ENCODE results near the gene PFAS. TPM values are rescaled to one million over a fixed set of nuclear protein-coding genes. Genes with fewer than 3 reads are reported as not detected.

Gene PFAS
- total and polyA plus RNA-seq, 10 of the 15 experiments (the other 5 are each of a cell fraction or from before 2014, with no cell fraction given), result 13.9 to 122 (median 47.2) TPM

DNA sequence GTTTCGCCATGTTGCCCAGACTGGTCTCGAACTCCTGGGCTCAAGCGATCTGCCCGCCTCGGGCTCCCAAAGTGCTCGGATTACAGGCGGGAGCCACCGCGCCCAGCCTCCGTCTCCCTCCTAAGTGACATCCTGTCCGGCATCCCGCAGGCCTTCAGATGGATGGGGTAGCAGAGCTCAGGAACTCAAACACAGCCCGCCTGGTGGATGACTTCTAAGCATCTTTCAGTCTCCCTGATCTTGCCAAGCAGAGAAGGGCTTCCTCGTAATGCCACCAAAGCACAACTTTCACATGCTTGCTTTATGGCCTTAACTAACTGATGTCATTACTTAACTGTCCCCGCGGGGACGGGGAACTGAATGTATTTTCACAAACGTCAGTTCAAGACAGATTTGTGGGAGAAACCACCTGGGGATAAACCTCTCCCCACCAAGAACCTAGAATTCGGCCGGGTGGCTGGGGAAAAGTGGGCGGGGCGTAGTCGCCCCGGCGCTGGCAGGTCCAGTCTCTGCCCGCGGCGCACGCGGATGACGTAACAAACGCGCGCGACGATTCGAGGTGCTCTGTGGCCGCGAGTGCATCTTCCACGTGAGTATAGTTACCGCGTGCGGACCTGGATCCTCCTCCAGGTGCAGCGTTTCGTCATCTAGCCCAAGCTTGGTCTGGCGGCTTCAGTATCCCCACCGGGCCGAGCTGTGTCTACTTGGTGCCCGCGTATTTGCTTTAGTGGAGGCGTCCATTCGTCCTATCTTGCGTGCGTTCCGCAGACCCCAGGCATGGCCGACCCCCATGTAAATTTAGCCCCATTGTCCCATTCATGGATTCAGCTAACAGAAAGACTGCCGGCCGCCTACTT is at the start of gene PFAS (continued):
- TF ChIP-seq, protein P1, sequence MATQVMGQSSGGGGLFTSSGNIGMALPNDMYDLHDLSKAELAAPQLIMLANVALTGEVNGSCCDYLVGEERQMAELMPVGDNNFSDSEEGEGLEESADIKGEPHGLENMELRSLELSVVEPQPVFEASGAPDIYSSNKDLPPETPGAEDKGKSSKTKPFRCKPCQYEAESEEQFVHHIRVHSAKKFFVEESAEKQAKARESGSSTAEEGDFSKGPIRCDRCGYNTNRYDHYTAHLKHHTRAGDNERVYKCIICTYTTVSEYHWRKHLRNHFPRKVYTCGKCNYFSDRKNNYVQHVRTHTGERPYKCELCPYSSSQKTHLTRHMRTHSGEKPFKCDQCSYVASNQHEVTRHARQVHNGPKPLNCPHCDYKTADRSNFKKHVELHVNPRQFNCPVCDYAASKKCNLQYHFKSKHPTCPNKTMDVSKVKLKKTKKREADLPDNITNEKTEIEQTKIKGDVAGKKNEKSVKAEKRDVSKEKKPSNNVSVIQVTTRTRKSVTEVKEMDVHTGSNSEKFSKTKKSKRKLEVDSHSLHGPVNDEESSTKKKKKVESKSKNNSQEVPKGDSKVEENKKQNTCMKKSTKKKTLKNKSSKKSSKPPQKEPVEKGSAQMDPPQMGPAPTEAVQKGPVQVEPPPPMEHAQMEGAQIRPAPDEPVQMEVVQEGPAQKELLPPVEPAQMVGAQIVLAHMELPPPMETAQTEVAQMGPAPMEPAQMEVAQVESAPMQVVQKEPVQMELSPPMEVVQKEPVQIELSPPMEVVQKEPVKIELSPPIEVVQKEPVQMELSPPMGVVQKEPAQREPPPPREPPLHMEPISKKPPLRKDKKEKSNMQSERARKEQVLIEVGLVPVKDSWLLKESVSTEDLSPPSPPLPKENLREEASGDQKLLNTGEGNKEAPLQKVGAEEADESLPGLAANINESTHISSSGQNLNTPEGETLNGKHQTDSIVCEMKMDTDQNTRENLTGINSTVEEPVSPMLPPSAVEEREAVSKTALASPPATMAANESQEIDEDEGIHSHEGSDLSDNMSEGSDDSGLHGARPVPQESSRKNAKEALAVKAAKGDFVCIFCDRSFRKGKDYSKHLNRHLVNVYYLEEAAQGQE (IDR thresholded peaks at IDR 0.05; ENCODE audit: low read depth, low read length), result no peak
- peak; percentile 65; the same call in 1 of the 2 replicates for TF ChIP-seq CHD2 (IDR thresholded peaks at IDR 0.05; ENCODE audit: borderline replicate concordance, low read depth, low read length)
- TF ChIP-seq ZNF207 (IDR thresholded peaks at IDR 0.05; ENCODE audit: borderline replicate concordance), result no peak
- TF ChIP-seq ETV6 (conservative IDR thresholded peaks at IDR 0.05 in 1 of 2, IDR thresholded peaks at IDR 0.05 in 1 of 2; ENCODE audit: borderline replicate concordance in 1 of 2, low read depth in 1 of 2), result no peak
- peak; percentile 54; the same call in 1 of the 3 replicates for TF ChIP-seq POU2F2 (IDR thresholded peaks at IDR 0.05; ENCODE audit: borderline replicate concordance, low read depth, low read length)
- TF ChIP-seq MTA3 (IDR thresholded peaks at IDR 0.05; ENCODE audit: borderline replicate concordance, low read length), result no peak
- TF ChIP-seq, protein P2, sequence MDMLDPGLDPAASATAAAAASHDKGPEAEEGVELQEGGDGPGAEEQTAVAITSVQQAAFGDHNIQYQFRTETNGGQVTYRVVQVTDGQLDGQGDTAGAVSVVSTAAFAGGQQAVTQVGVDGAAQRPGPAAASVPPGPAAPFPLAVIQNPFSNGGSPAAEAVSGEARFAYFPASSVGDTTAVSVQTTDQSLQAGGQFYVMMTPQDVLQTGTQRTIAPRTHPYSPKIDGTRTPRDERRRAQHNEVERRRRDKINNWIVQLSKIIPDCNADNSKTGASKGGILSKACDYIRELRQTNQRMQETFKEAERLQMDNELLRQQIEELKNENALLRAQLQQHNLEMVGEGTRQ (IDR thresholded peaks at IDR 0.05; ENCODE audit: borderline replicate concordance, low read depth, low read length), result no peak; the same call in 1 of the 2 replicates
- TF ChIP-seq NFYA (IDR thresholded peaks at IDR 0.05; ENCODE audit: borderline replicate concordance, low read depth, low read length), result no peak
- peak; percentile 21; the same call in 1 of the 2 replicates for TF ChIP-seq SMARCA5 (IDR thresholded peaks at IDR 0.05)
- no peak; the same call in 1 of the 2 replicates for TF ChIP-seq ASH2L (IDR thresholded peaks at IDR 0.05; ENCODE audit: borderline replicate concordance, low read depth)
- TF ChIP-seq, protein P3, sequence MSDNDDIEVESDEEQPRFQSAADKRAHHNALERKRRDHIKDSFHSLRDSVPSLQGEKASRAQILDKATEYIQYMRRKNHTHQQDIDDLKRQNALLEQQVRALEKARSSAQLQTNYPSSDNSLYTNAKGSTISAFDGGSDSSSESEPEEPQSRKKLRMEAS (IDR thresholded peaks at IDR 0.05; ENCODE audit: low read depth, low read length), result peak; percentile 99
- TF ChIP-seq FOS (IDR thresholded peaks at IDR 0.05; ENCODE audit: borderline replicate concordance, extremely low read depth, insufficient read length), result no peak
- TF ChIP-seq RBBP5 (conservative IDR thresholded peaks at IDR 0.05), result no peak
- peak; percentile 75; the same call in 1 of the 2 replicates for TF ChIP-seq PAX5 (IDR thresholded peaks at IDR 0.05; ENCODE audit: borderline replicate concordance, low read depth, low read length)
- TF ChIP-seq CREB1 (IDR thresholded peaks at IDR 0.05; ENCODE audit: low read depth), result peak; percentile 99
- TF ChIP-seq SMC3 (IDR thresholded peaks at IDR 0.05; ENCODE audit: borderline replicate concordance, low read length), result no peak
- TF ChIP-seq, protein P4, sequence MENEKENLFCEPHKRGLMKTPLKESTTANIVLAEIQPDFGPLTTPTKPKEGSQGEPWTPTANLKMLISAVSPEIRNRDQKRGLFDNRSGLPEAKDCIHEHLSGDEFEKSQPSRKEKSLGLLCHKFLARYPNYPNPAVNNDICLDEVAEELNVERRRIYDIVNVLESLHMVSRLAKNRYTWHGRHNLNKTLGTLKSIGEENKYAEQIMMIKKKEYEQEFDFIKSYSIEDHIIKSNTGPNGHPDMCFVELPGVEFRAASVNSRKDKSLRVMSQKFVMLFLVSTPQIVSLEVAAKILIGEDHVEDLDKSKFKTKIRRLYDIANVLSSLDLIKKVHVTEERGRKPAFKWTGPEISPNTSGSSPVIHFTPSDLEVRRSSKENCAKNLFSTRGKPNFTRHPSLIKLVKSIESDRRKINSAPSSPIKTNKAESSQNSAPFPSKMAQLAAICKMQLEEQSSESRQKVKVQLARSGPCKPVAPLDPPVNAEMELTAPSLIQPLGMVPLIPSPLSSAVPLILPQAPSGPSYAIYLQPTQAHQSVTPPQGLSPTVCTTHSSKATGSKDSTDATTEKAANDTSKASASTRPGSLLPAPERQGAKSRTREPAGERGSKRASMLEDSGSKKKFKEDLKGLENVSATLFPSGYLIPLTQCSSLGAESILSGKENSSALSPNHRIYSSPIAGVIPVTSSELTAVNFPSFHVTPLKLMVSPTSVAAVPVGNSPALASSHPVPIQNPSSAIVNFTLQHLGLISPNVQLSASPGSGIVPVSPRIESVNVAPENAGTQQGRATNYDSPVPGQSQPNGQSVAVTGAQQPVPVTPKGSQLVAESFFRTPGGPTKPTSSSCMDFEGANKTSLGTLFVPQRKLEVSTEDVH (IDR thresholded peaks at IDR 0.05; ENCODE audit: low read depth, partially characterized antibody), result no peak
- 0 out of 2 replicates have a peak, but pooled peaks have one; percentile 42 for TF ChIP-seq TCF3 (IDR thresholded peaks at IDR 0.05; ENCODE audit: borderline replicate concordance, insufficient read depth, low read depth, low read length)
- TF ChIP-seq CEBPB (IDR thresholded peaks at IDR 0.05; ENCODE audit: borderline replicate concordance in 1 of 2, low read depth in 2 of 2, low read length in 2 of 2), result no peak
- TF ChIP-seq GATAD2B (conservative IDR thresholded peaks at IDR 0.05; ENCODE audit: low read depth), result no peak
- TF ChIP-seq CBX5 (IDR thresholded peaks at IDR 0.05; ENCODE audit: low read depth), result no peak
- TF ChIP-seq NRF1 (conservative IDR thresholded peaks at IDR 0.05; ENCODE audit: low read depth, low read length), result no peak

Data from GM12878 (cell line).